ENCODE results near the gene FCAMR.

Gene FCAMR

GRCh38 chr1:206955476-206956451 lies 14.5 kb downstream of the FCAMR start:
- ATAC-seq = no peak

DNA sequence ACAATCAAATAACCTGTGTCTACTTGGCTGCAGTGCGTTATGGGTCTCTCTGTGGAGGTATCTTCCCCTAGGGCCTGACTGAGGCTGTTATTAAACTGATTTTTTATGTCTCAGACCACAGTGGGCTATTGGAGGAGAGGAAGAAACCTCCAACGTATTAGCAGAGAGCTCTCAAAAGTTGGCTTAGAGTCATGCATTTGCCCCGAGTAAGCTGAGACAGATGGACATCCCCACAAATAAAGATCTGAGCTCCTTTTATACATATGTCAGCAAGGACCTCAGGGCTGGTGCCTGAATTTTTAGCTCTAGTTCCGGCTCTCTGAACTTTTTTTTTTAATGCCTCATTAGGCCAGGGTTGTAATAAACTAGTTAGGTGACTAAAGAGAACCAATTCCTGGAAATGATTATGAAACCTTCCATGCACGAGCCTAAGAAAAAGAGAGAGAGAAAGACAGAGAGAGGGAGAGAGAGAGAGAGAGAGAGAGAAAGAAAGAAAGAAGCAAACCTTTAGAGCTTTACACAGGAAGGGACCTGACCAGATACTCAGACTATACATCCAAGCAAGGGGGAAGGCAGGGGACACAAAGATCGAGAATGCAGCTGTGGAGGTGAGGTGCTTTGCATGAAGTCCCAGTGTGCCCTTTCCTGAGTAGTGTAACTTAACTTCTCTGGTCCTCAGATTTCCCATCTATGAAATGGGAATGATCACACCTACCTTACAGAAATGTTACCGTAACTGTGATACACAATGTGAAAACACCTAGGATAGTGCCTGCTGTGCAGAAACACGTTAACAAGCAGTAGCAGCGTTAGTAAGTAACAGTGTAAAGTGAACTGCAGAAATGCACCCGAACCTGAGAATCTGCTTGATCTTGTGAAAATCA lies 15.6 kb downstream of the FCAMR start:
- ATAC-seq = no peak

DNA sequence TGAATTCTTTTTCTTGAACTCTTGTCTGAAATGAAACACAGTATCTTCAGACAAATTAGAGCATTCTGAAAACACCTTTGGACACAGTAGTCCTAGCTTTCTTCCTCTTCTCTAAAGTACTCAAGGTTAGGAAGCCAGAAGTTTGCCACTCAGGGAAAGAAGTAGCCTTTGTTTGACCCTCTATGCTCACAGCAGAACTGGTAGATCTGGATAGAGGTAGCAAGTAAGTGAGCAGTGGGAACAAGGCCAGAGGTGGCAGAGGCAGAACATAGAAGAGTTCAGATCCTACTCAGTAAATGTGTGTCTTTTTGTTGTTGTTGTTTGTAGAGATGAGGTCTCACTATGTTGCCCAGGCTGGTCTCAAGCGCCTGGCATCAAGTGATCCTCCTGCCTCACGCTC lies 16.6 kb downstream of the FCAMR start:
- ATAC-seq = no peak

DNA sequence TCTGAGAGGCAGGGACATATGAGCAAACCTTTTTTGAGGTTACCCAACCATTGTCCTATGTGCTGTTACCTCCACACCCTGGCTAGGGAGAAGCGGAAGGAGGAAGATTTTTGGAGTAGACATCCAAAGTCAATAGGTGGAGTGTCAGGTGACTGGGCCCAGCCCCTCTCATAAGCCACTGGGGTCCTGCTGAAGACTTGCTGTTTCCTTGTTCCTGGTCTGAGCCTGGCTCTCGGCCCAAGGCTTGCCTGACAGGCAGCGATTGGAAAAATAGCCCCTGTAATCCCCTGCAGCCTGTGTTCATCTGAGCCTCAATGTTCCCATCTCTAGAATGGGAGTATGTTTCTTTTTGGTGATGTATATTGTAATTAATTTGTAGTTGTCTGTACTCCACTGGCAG lies 17.1 kb downstream of the FCAMR start:
- ATAC-seq = no peak

DNA sequence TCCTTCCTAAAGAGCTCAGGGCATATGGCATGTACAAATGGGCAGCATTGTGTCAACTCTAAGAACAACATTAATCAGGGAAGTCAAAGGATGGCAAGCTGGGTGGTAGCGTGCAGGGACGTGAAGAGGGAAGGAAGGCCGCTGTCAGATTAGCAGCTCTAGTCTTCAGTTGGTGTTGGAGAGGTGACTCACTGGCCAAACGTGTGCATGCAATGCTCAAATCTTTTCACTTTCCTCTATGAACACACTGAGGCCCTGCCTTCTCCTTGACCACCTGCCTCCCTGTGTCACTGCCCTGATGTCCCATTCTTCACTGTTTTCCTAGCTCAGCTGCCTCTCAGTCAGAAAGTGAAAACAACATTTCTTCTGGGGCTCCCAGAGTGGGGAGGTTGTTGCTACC lies 18.1 kb downstream of the FCAMR start:
- no peak for ATAC-seq

- no peak for ATAC-seq
Observed at GRCh38 chr1:206951318-206952100, 18.8 kb downstream of the FCAMR start.

DNA sequence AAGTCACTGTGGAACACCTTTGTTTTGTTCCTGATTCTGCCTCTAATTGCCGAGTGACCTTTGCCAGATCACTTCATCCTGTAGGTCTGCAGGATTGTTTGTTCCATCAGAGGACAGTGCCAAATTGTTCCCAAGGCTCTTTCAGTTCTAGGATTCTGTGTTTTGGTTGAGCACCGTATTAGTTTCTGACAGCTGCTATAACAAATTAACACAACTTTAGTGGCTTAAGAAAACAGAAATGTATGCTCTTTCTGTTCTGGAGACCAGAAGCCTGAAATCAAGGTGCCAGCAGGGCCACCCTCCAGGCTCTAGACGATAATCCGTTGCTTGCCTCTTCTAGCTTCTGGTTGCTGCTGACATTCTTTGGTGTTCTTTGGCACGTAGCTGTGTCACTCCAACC lies 20.6 kb downstream of the FCAMR start:
- no peak for ATAC-seq

GRCh38 chr1:206949208-206949607 lies 21.1 kb downstream of the FCAMR start:
- no peak for ATAC-seq

DNA sequence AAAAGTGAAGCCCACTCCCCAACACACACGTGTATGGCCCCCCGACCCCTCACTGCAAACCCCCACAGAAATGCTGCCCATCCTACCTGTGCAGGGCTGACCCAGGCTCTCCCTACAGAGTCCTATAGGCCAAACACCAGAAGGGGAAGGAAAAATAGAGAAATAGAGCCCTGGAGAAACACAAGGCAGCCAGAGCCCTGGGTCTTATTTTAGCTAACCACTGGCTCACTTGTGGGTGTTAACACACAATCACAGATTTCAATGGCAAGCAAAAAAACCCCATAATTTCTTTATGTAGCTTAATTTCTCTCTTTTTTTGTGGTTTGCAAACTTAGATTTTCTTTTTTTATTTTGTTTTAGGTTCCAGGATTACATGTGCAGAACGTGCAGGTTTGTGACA lies 23.0 kb downstream of the FCAMR start:
- no peak for ATAC-seq

- ATAC-seq = no peak
Observed at GRCh38 chr1:206946261-206946660, 24.0 kb downstream of the FCAMR start, which contains the start of gene PIGR. Gene PIGR (minus strand): TSS chr1:206946466. CDS start chr1:206940531, 5,935 bp downstream.

- ATAC-seq = no peak
Observed at GRCh38 chr1:206945779-206946178, 24.5 kb downstream of the FCAMR start.

- no peak for ATAC-seq
Observed at GRCh38 chr1:206944703-206945102, 25.6 kb downstream of the FCAMR start.

GRCh38 chr1:206941766-206942418 lies 28.4 kb downstream of the FCAMR start:
- ATAC-seq = no peak

- ATAC-seq = no peak
Observed at GRCh38 chr1:206940588-206940936, 29.7 kb downstream of the FCAMR start.

DNA sequence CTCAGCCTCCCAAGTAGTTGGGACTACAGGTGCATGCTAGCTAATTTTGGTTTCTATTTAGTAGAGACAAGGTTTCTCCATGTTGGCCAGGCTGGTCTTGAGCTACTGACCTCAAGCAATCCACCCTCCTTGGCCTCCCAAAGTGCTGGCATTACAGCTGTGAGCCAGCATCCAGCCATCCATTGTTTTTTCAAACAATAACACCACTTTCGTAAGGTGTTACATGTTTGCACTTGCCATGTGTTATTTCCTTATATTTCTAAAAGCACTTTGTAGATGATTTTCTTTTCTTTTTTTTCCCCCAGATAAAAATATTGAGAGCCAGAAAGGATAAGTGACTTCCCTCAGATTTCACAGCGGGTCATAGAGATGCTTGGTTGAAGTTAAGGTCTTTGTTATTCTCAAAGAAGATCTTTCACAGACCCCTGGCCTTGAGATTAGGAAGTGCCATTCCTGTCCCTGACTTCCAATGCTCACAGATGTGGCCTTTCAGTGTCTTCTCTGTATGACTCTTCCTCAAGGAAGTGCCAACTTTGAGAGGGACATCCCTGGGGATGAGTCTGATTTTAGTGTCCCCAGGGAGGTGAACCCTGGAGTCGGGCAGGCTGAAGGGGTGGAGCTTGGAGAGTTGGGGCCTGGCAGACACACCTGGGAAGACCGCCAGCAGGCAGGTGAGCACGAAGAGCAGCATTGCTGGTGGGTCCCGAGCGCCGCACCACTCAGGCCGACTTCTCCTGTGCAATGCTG lies 30.2 kb downstream of the FCAMR start:
- ATAC-seq = no peak

DNA sequence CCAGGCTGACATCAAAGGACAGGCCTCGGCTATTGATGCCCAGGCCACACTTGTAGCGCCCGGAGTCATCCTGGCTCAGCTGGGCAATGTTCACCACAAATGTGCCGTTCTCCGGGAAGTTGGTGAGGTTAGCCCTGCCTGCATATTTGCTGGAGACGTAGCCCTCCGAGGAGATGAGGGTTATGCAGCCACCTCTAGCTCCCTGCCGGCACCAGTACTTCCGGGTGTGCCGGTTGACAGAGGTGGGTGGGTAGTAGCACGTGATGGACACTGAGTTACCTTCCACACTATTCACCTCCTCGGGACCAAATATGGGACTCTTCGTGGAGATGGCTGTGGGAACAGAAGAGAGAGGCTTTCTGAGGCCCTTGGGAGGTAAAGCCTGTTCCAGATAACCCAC lies 31.1 kb downstream of the FCAMR start:
- no peak for ATAC-seq

DNA sequence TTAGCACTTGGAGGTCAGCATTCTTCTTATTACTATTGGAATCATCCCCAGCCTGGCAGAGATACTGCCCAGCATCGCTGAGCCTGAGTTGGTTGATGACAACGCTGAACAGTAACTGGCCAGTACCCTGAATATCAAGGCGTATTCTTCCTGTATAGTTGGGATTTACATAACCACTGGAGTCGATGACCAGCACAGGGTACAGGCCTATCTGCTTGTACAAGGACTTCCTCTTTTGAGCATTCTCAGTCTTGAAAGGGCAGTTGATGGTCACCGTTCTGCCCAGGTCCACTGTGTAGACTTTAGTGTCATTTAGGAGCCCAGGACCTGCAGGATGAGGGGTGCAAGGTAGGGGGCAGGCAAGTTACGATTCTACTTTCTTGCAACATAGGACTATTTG lies 32.8 kb downstream of the FCAMR start:
- no peak for ATAC-seq

GRCh38 chr1:206935491-206936067 lies 34.7 kb downstream of the FCAMR start:
- peak in 1 of 2 donors; percentile 52 for ATAC-seq

GRCh38 chr1:206933333-206933945 lies 36.8 kb downstream of the FCAMR start:
- peak; percentile 55 to 60 for ATAC-seq

GRCh38 chr1:206932177-206932576 lies 38.1 kb downstream of the FCAMR start:
- no peak for ATAC-seq

DNA sequence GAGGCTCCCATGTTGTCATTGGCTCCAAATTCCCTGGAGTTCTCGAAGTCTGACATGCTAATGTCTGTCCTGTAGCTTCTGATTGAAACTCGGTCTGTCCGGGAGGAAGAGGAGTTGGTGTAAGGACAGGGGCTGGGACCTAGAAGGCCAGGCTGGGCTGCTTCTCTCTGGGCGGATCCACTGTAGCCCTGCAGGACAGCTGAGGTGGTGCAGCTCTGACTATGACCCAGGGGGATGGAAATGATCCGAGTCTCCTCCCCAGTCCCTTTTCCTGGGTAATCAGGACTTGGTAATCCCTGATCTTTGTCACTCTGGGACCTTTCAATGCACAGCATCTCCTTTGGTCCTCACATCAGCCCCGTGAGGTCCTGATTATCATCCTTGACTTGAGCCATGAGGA lies 38.6 kb downstream of the FCAMR start:
- no peak for ATAC-seq

All from activated CD4-positive, CD25-positive, alpha-beta regulatory T cell treated with anti-CD3 and anti-CD28 coated beads, Interleukin-2, amount 50 U/mL, for 24 hours (primary cell).